H1 (cell line): ENCODE measurements around the gene NTRK2. TPM values are rescaled to one million over a fixed set of nuclear protein-coding genes. Genes with fewer than 3 reads are reported as not detected.

Experiments
- EP300 ChIP-seq, 2 experiments: IDR thresholded peaks; 1 replicate in 1 of 2; 2 replicates in 1 of 2; pipeline ENCODE4 v1.6.1; 2011 to 2012; ENCODE audit warnings: low read depth in 2 of 2, low read length in 2 of 2, mild to moderate bottlenecking in 2 of 2, borderline replicate concordance in 1 of 2, inconsistent platforms in 1 of 2, moderate library complexity in 1 of 2
- GABPA ChIP-seq: IDR thresholded peaks from 2 replicates; pipeline ENCODE4 v1.6.1; 2011; ENCODE audit warnings: mild to moderate bottlenecking, low read length, moderate library complexity, borderline replicate concordance; ENCODE audit not compliant: insufficient read depth
- HDAC6 ChIP-seq: IDR thresholded peaks from one replicate; pipeline ENCODE4 v1.7.1; 2012; ENCODE audit warnings: low read depth, mild to moderate bottlenecking, inconsistent platforms, low read length, moderate library complexity
- SAP30 ChIP-seq: fragments of 300-600 bp; sonication (generic); IDR thresholded peaks from 2 replicates; pipeline ENCODE4 v1.7.1; 2012; ENCODE audit warnings: low read length, moderate library complexity, mild to moderate bottlenecking, inconsistent platforms; ENCODE audit not compliant: insufficient read depth, insufficient replicate concordance
- TAF7 ChIP-seq: optimal IDR thresholded peaks from 2 replicates; pipeline ENCODE3; 2011; ENCODE audit warnings: low read depth, mild to moderate bottlenecking, inconsistent platforms, low read length, moderate library complexity, borderline replicate concordance
- polyA plus RNA-seq, 7 experiments: library from polyadenylated mRNA; depleted of rRNA in 3 of 7; stranded (reverse) in 5 of 7; unstranded in 2 of 7; fragments of >200 nt in 5 of 7; fragments of 200-250 nt in 2 of 7; gene quantifications; 1 replicate in 5 of 7; 2 replicates in 1 of 7; 4 replicates in 1 of 7; pipeline versions ENCODE4 v1.2.1 to v1.2.3, GENCODE V29; 2011 to 2013; ENCODE audit warnings: missing spikeins in 2 of 7, mixed read lengths in 2 of 7
- total RNA-seq: library from RNA; stranded (reverse); fragmentation: NEBNext Ultra II Directional; extraction: Animal tissue kit (Norgen Biotek cat#: 25700); gene quantifications from 2 replicates; pipeline ENCODE4 v1.2.1, GENCODE V29; 2021
- TF ChIP-seq, protein P1 (sequence below): IDR thresholded peaks from 2 replicates; pipeline ENCODE4 v1.6.1; 2012; ENCODE audit warnings: inconsistent platforms

NTRK2 gene
- total and polyA plus RNA-seq, 2 of the 8 experiments (the other 6 are each of a cell fraction or from before 2014, with no cell fraction given), result 0.03 to 0.04 TPM

DNA sequence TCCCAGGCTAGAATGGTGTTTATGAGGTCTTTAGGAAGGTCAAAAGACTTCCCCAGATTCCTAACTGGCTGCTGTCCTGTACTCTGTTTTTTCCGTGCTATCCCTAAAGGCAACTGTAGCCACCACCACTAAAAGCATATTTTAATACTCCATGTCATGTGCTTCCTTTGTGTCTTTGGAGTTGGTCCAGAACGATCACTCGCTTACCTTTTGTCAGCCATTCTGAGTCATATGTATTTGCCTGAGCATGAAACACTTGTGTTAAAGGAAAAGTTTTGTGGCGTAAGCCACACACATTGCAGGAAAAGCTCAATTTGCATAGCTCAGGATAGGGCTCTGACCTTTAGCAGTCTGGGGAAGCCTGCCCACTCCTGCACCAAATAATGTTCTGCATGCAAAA, 299.6 kb downstream of the NTRK2 start (continued):
- no peak for TF ChIP-seq HDAC6
- no peak for TF ChIP-seq GABPA
- TF ChIP-seq, protein P1, sequence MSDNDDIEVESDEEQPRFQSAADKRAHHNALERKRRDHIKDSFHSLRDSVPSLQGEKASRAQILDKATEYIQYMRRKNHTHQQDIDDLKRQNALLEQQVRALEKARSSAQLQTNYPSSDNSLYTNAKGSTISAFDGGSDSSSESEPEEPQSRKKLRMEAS, result no peak
- TF ChIP-seq EP300 (IDR thresholded peaks at IDR 0.05; ENCODE audit: borderline replicate concordance in 1 of 2, low read depth in 2 of 2, low read length in 2 of 2), result no peak
- no peak for TF ChIP-seq TAF7
- TF ChIP-seq SAP30, result no peak
